CD4-positive, CD25-positive, alpha-beta regulatory T cell (primary cell): Measurements from ENCODE around the gene BOC. TPM values are rescaled to one million over a fixed set of nuclear protein-coding genes. Genes with fewer than 3 reads are reported as not detected.
A peak's percentile ranks its signal among the peaks of the same experiment; 100 is the strongest.

Experiments used
- ATAC-seq, 2 donors: fragments of 150-1000 bp; cut with Tn5 transposase; one replicate each; pipeline ENCODE4 v1.10.0; 2021; ENCODE audit warnings: low read depth in 2 of 2, moderate number of reproducible peaks in 2 of 2, moderate library complexity in 1 of 2
- DNase-seq, 3 donors: peaks; one replicate each; pipeline versions ENCODE4 v3.0.0 to v3.0.0-alpha.2; 2012 to 2022; ENCODE audit warnings: mixed read lengths in 1 of 3
- H3K27ac ChIP-seq: one replicate; pipeline ENCODE4 v1.7.0; 2013; ENCODE audit warnings: mild to moderate bottlenecking, low read length; ENCODE audit not compliant: insufficient read depth, poor library complexity, severe bottlenecking
- H3K27me3 ChIP-seq: one replicate; pipeline ENCODE4 v1.7.0; 2013; ENCODE audit warnings: low read length; ENCODE audit not compliant: control insufficient read depth, insufficient read depth
- H3K36me3 ChIP-seq: one replicate; pipeline ENCODE4 v1.7.0; 2013; ENCODE audit warnings: mild to moderate bottlenecking, low read length, moderate library complexity; ENCODE audit not compliant: control insufficient read depth, insufficient read depth
- H3K4me1 ChIP-seq: 2 replicates; pipeline ENCODE4 v1.7.0; 2013; ENCODE audit warnings: mild to moderate bottlenecking, low read length; ENCODE audit not compliant: insufficient read depth, control insufficient read depth, poor library complexity, severe bottlenecking
- H3K4me3 ChIP-seq: one replicate; pipeline ENCODE4 v1.7.0; 2013; ENCODE audit warnings: low read depth, mild to moderate bottlenecking, low read length, moderate library complexity
- H3K9me3 ChIP-seq, 2 experiments: 1 replicate in 1 of 2; 2 replicates in 1 of 2; pipeline ENCODE4 v1.7.0; 2013; ENCODE audit warnings: low read length in 2 of 2, mild to moderate bottlenecking in 1 of 2, moderate library complexity in 1 of 2; ENCODE audit not compliant: control insufficient read depth in 2 of 2
- H3K27ac Mint-ChIP-seq, 3 donors: one replicate each; pipeline ENCODE4 v1.8.0; 2020 to 2022; ENCODE audit warnings: mild to moderate bottlenecking in 3 of 3, mixed read lengths in 3 of 3, moderate library complexity in 2 of 3
- H3K27me3 Mint-ChIP-seq: one replicate; pipeline ENCODE4 v1.8.0; 2022; ENCODE audit warnings: mild to moderate bottlenecking, mixed read lengths
- H3K36me3 Mint-ChIP-seq: one replicate; pipeline ENCODE4 v1.8.0; 2020; ENCODE audit warnings: mixed read lengths
- H3K4me1 Mint-ChIP-seq, 4 donors: one replicate each; pipeline ENCODE4 v1.8.0; 2020 to 2022; ENCODE audit warnings: mixed read lengths in 4 of 4, mild to moderate bottlenecking in 1 of 4
- H3K4me3 Mint-ChIP-seq, 4 donors: one replicate each; pipeline ENCODE4 v1.8.0; 2020 to 2022; ENCODE audit warnings: mild to moderate bottlenecking in 4 of 4, mixed read lengths in 4 of 4, moderate library complexity in 3 of 4
- H3K9me3 Mint-ChIP-seq, 7 donors: one replicate each; pipeline ENCODE4 v1.8.0; 2020 to 2022; ENCODE audit warnings: mixed read lengths in 7 of 7, mild to moderate bottlenecking in 3 of 7, moderate library complexity in 2 of 7
- polyA plus RNA-seq, 4 donors: library from polyadenylated mRNA; unstranded; fragments of 300-500 nt; fragmentation: Illumina TruSeq; gene quantifications; one replicate each; pipeline ENCODE4 v1.2.3, GENCODE V29; 2021
- total RNA-seq: library from RNA; stranded (reverse); gene quantifications from one replicate; pipeline ENCODE4 v1.2.3, GENCODE V29; 2022

The BOC gene
- total and polyA plus RNA-seq, 5 donors from 2014 or later: not detected

DNA sequence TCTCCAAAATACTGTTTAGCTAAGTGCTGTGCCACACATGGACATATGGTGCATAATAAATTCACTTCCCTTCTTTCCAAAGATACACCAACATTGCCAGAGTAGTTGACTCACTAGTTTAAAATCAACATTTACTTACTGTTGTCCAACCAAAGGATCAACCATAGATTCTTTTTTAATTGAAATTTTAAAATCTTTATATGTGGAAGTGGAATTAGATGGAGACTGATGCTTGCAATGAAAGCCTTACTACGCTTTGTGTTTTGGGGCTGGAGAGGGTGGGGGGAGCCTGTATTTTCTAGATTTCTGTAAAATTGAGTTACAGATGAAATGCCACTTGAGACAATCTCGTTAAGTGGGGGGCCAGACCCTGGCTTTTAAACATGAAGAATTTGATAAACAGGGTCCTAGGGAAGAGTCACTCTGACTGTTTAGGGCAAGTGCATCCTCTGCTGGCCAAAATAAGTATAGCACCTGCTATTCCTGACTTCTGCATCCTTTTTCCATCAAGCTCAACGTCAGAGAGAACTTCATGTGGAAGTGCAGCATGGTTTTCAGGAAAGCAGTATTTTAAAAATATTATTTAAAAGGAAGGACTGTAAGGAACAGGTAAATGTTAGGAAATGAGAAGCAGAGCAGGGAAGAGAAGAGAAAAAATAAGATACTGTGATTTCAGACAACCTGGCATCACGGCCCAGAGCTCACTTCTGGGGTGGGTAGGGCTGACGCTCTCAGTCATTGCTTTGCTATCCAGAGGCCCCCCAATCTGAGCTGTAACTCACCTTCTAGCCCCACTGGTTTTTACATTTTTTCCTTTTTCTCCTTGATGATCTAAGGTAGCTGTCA, 76.7 kb downstream of the BOC start:
- ATAC-seq: no peak

GRCh38 chr3:113288881-113289280, 77.5 kb downstream of the BOC start:
- DNase-seq (no peak), ATAC-seq (no peak)
- no peak overlapping the region for H3K27ac ChIP-seq
- no peaks in the 10 kb centered on the region for H3K9me3 ChIP-seq
- no peaks in the 10 kb centered on the region for H3K27me3 ChIP-seq
- Mint-ChIP-seq H3K27me3 (no peaks in the 10 kb centered on the region), H3K27ac (no peak overlapping the region), H3K36me3 (no peaks in the 10 kb centered on the region), H3K4me1 (no peaks in the 10 kb centered on the region), H3K9me3 (no peaks in the 10 kb centered on the region), H3K4me3 (no peak overlapping the region)
- no peaks in the 10 kb centered on the region for H3K36me3 ChIP-seq
- no peak overlapping the region for H3K4me3 ChIP-seq
- no peaks in the 10 kb centered on the region for H3K4me1 ChIP-seq

More for the DNA sequence above, 76.7 kb downstream of the BOC start:
- peak in 2 of 3 donors; percentile 34 to 60 for DNase-seq
- Mint-ChIP-seq H3K27ac (peak overlapping the region in 1 of 3 donors; percentile 27), H3K36me3 (no peaks in the 10 kb centered on the region), H3K9me3 (no peaks in the 10 kb centered on the region), H3K4me1 (no peaks in the 10 kb centered on the region), H3K4me3 (no peak overlapping the region), H3K27me3 (no peaks in the 10 kb centered on the region)
- Histone ChIP-seq H3K36me3 (no peaks in the 10 kb centered on the region), H3K4me1 (no peaks in the 10 kb centered on the region), H3K27me3 (no peaks in the 10 kb centered on the region), H3K9me3 (no peaks in the 10 kb centered on the region), H3K27ac (no peak overlapping the region), H3K4me3 (no peak overlapping the region)

DNA sequence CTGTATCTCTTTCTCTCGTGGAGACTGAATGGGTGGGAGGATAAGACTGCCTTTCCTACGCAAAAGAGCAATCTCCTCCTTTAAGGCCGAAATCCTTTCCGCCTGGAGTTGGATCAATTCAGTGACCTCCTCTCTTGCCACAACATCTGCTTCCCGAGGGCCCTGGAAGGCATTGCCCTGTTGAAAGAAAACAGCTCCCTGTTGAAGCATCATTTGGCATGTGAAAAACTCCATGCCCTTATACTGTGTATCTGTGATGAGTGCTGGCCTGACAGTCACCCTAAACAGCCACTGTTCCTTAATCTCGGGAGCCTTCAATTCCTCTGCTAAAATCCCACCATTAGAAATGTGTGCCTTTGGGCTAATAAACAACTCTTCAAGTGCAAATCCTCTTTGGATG, 80.2 kb downstream of the BOC start:
- H3K27ac Mint-ChIP-seq: no peak overlapping the region
- Histone ChIP-seq H3K4me3 (no peak overlapping the region), H3K4me1 (no peaks in the 10 kb centered on the region), H3K9me3 (no peaks in the 10 kb centered on the region), H3K27ac (no peak overlapping the region), H3K36me3 (no peaks in the 10 kb centered on the region), H3K27me3 (no peaks in the 10 kb centered on the region)
- DNase-seq: no peak
- H3K27me3 Mint-ChIP-seq: no peaks in the 10 kb centered on the region
- no peaks in the 10 kb centered on the region for H3K9me3 Mint-ChIP-seq
- peaks cover 7% of the 10 kb centered on the region for H3K36me3 Mint-ChIP-seq
- H3K4me1 Mint-ChIP-seq: no peaks in the 10 kb centered on the region
- H3K4me3 Mint-ChIP-seq: no peak overlapping the region
- ATAC-seq: no peak

DNA sequence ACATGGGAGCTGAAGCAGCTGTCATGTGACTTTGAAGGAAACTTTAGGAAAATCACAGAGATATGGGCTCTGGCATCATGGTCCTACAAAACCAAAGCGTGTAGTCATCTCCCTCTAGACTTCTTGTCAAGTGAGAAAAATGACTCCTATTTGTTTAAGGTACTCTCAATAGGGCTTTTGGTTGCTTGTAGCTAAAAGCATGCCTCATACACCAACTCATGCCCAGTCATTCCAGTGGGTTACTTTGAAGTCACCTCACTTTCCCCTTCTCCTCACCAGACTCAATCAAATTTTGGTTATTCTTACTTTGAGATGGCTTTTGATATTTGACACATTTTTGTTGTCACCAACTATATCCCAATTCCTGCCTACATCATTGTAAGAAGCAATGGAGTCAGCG, 81.6 kb downstream of the BOC start:
- no peak for DNase-seq
- H3K36me3 Mint-ChIP-seq: peaks cover 9% of the 10 kb centered on the region
- Histone ChIP-seq H3K27ac (no peak overlapping the region), H3K27me3 (no peaks in the 10 kb centered on the region), H3K4me3 (no peak overlapping the region), H3K36me3 (no peaks in the 10 kb centered on the region), H3K9me3 (no peaks in the 10 kb centered on the region), H3K4me1 (no peaks in the 10 kb centered on the region)
- H3K27ac Mint-ChIP-seq: peak overlapping the region in 1 of 3 donors; percentile 57
- H3K4me1 Mint-ChIP-seq: no peaks in the 10 kb centered on the region
- H3K4me3 Mint-ChIP-seq: no peak overlapping the region
- H3K9me3 Mint-ChIP-seq: no peaks in the 10 kb centered on the region
- no peak for ATAC-seq
- H3K27me3 Mint-ChIP-seq: no peaks in the 10 kb centered on the region

DNA sequence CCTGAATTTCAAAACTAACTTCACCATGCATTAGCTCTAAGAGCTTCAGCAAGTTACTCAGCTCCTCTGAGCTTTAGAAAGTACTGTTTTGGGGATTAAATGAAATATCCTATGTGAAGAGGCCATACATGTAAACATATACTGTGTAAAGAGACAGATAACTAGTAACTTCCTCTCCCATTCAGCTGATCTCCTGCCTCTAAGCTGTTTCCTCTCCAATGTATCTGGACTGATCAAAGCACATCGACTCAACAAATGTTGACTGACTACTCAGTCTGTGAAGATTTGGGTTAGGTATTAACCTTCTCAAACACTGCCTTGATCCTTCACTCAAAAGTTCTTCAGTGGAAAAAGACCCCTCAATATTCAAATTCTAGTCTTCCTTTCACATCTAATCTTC, 82.0 kb downstream of the BOC start:
- no peaks in the 10 kb centered on the region for H3K9me3 Mint-ChIP-seq
- no peaks in the 10 kb centered on the region for H3K9me3 ChIP-seq
- H3K4me3 Mint-ChIP-seq: no peak overlapping the region
- peaks cover 11% of the 10 kb centered on the region for H3K36me3 Mint-ChIP-seq
- peak overlapping the region in 1 of 3 donors; percentile 57 for H3K27ac Mint-ChIP-seq
- no peak overlapping the region for H3K27ac ChIP-seq
- DNase-seq (no peak), ATAC-seq (no peak)
- no peaks in the 10 kb centered on the region for H3K4me1 Mint-ChIP-seq
- H3K27me3 Mint-ChIP-seq: no peaks in the 10 kb centered on the region
- H3K4me3 ChIP-seq: no peak overlapping the region
- H3K36me3 ChIP-seq: no peaks in the 10 kb centered on the region
- H3K27me3 ChIP-seq: no peaks in the 10 kb centered on the region
- H3K4me1 ChIP-seq: no peaks in the 10 kb centered on the region

GRCh38 chr3:113295463-113295862, 84.1 kb downstream of the BOC start:
- no peak for ATAC-seq
- no peak for DNase-seq
- no peak overlapping the region for H3K27ac Mint-ChIP-seq
- H3K27ac ChIP-seq: no peak overlapping the region
- no peaks in the 10 kb centered on the region for H3K9me3 ChIP-seq
- H3K27me3 ChIP-seq: no peaks in the 10 kb centered on the region
- H3K36me3 ChIP-seq: no peaks in the 10 kb centered on the region
- H3K27me3 Mint-ChIP-seq: no peaks in the 10 kb centered on the region
- no peak overlapping the region for H3K4me3 Mint-ChIP-seq
- H3K4me3 ChIP-seq: no peak overlapping the region
- no peaks in the 10 kb centered on the region for H3K4me1 ChIP-seq
- H3K9me3 Mint-ChIP-seq: peaks cover 0 to 1% (median 0%) of the 10 kb centered on the region in 7 donors
- no peaks in the 10 kb centered on the region for H3K4me1 Mint-ChIP-seq
- H3K36me3 Mint-ChIP-seq: peaks cover 15% of the 10 kb centered on the region

DNA sequence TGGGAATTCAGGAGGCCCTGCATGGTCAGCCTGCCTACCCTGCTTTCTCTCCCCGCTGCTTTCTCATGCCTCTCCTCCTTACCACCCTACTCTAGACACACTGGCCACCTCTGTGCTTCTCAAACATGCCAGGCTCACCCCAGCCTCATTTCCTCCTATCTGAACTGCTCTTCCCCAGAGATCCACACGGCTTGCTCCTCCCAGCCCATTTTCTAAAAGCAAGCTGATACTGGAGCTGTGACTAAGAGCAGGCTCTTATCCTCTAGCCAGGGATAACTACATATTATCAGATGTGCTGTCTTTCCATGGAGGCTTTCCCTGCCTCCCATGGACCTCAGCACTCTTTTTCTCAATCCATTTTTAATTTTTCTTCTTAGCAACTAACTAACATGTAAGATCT, 85.9 kb downstream of the BOC start:
- H3K4me3 ChIP-seq: no peak overlapping the region
- Mint-ChIP-seq H3K9me3 (peaks cover 0 to 1% (median 0%) of the 10 kb centered on the region in 7 donors), H3K4me3 (no peak overlapping the region), H3K4me1 (no peaks in the 10 kb centered on the region), H3K36me3 (peaks cover 22% of the 10 kb centered on the region), H3K27ac (no peak overlapping the region), H3K27me3 (no peaks in the 10 kb centered on the region)
- ATAC-seq (no peak), DNase-seq (no peak)
- no peaks in the 10 kb centered on the region for H3K4me1 ChIP-seq
- no peaks in the 10 kb centered on the region for H3K36me3 ChIP-seq
- no peaks in the 10 kb centered on the region for H3K9me3 ChIP-seq
- no peak overlapping the region for H3K27ac ChIP-seq
- H3K27me3 ChIP-seq: no peaks in the 10 kb centered on the region

- H3K4me3 Mint-ChIP-seq: no peak overlapping the region
- Histone ChIP-seq H3K4me1 (no peaks in the 10 kb centered on the region), H3K9me3 (no peaks in the 10 kb centered on the region), H3K36me3 (no peaks in the 10 kb centered on the region), H3K4me3 (no peak overlapping the region), H3K27me3 (no peaks in the 10 kb centered on the region), H3K27ac (no peak overlapping the region)
- no peaks in the 10 kb centered on the region for H3K27me3 Mint-ChIP-seq
- H3K36me3 Mint-ChIP-seq: peaks cover 22% of the 10 kb centered on the region
- DNase-seq: no peak
- no peaks in the 10 kb centered on the region for H3K4me1 Mint-ChIP-seq
- no peak for ATAC-seq
- no peak overlapping the region for H3K27ac Mint-ChIP-seq
- H3K9me3 Mint-ChIP-seq: peaks cover 0 to 1% (median 0%) of the 10 kb centered on the region in 7 donors
These were observed 86.5 kb downstream of the BOC start for GRCh38 chr3:113297841-113298240.
